Stimulated activated CD4-positive, alpha-beta T cell treated with anti-CD3 and anti-CD28 coated beads, TNF-alpha, amount 100 ng/mL, for 4 hours (primary cell): Measurements from ENCODE around the gene ELN.
A peak's percentile ranks its signal among the peaks of the same experiment; 100 is the strongest.

ENCODE experiments used
- DNase-seq, 3 experiments: peaks; one replicate each; pipeline ENCODE4 v3.0.0-alpha.2; 2020; ENCODE audit warnings: low read depth in 3 of 3

Gene ELN

DNA sequence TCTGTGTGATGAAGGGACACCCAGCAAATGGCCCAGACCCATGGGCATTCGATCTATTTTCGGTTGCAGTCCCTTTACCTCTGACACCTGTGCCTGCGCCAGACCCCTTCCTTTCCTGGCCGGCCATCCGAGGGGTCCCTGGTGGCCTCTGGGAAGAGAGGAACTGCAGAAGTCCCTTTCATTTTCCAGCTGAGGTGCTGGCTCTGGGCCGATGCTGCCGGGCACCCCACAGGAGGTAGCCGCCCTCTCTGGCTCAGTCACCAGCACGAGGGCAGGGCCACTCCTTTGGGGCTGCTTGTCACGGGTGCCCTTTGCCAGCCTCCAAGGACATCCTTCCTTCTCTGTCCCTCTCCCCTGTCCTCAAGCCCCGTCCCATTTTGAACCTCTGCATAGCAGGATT is 4.2 kb upstream of the ELN start:
- DNase-seq = no peak

DNA sequence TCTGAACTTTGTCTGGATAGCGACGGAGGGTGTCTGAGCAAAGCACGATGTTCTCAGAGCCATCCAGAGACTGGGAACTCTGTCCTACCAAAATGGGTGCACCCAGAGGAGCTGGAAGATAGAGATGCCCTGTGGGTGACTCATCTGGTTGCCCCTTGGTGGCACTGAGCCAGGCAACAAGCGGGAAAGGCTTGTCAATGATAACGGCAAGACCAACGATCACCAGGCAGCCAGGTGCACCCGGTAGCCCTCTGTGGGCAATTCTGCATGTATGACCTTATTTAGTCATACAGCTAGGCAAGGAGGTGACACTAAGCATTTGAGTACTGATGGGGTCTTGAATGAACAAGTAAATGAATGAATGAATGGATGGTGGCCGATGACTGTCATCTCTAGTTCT is 2.8 kb upstream of the ELN start:
- DNase-seq = no peak

DNA sequence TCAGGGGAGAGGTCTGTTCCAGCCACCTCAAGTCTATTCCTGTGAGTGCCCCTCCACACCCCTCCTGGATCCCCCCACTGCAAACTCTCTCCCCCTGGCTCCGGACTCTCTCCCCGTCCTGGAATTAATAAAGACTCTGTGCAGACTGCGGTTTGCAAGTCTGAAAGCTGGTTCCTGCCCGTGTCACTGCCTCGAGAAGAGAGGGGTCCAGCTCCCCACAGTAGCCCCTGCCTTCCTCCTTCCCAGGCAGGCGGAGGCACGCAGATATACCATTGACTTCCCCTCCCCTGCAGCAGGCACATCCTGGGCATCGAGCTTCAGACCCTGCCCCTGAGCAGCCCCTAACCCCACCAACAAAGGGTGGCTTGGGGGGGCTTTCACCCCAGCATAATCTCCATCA is 2.2 kb upstream of the ELN start:
- no peak for DNase-seq

GRCh38 chr7:74026406-74026902 is 1.5 kb upstream of the ELN start:
- DNase-seq = no peak

DNA sequence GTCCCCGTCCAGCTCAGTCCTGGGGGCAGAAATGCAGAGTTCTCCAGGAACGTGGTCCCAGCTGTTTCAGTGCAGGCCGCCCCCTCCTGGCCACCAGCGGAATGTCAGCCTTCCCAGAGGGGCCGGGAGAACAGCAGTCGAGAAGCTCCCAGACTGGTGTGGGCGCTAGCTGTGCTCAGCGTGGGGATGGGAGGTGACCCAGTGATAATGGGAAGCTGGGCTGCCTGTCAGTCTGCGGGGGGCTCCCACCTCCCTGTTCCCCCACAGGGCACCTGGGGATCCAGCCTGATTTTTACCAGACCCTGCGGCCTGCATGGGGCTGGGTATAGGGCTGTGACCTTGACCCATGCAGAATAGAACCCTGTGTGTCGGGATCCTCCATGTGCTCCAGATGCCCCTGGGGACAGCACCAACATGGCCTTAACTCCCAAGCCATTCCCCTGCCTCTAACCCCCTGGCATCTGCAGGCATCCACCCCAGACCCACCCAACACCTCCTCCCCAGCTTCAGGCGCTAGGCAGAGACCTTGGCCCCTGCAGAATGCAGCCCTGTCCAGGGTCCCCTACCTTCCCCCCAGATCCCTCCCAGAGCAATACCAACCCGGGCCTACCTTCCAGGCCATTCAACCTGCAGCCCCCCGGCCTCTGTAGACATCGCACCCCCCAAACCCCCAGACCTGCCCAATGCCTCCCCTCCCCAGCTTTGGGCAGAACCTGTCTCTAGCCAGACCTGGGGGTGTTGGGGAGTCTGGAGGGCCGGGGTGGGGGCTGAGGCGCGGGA is 880 bp upstream of the ELN start:
- peak; percentile 32 to 42 (median 41) for DNase-seq

DNA sequence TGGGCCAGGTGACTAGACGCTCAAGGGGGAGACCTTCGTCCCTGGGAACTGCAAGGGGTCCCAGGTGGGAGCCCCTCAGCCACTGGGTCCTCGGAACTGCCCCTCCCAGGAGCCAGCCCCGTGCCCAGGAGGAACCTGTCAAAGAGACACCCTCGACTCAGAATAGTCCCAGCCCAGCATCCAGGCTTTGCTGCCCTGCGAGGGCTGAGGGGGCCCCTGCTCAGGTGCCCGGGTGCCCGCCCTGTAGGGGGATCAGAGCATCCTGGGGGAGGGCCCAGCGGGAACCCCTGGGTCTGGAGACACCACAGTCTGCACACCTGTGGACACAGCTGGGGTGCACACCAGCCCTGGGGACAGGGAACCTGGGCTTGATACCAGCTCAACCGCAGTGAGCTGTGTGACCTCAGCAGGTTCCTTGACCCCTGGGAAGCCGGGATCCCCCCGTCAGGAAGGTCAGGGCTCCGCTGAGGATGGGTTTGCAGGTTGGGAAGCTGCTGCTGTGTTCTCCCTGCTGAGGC is 407 bp downstream of the ELN start:
- DNase-seq = no peak

GRCh38 chr7:74029089-74029785 is 1.3 kb downstream of the ELN start:
- DNase-seq = no peak

- DNase-seq = no peak
These were observed 2.0 kb downstream of the ELN start for GRCh38 chr7:74029991-74030415.

DNA sequence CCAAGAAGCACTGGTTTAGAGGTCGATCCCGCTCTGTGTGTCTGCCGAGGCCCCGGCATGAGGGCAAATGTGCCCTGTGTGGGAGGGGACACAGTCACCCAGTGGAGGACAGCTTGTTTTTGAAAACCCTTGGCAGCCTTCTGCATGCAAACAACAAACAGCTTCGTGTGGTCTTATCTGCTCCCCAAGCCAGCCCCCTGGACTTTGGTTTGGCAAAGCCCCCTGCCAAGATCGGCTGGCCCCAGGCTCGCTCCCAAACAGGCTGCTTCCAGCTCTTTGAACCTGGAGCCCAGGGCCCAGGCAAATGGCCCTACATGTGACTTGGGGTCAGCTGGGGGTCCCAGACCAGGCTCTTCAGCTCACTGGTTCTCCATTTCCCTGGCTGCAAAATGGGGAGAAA is 2.9 kb downstream of the ELN start:
- no peak for DNase-seq

DNA sequence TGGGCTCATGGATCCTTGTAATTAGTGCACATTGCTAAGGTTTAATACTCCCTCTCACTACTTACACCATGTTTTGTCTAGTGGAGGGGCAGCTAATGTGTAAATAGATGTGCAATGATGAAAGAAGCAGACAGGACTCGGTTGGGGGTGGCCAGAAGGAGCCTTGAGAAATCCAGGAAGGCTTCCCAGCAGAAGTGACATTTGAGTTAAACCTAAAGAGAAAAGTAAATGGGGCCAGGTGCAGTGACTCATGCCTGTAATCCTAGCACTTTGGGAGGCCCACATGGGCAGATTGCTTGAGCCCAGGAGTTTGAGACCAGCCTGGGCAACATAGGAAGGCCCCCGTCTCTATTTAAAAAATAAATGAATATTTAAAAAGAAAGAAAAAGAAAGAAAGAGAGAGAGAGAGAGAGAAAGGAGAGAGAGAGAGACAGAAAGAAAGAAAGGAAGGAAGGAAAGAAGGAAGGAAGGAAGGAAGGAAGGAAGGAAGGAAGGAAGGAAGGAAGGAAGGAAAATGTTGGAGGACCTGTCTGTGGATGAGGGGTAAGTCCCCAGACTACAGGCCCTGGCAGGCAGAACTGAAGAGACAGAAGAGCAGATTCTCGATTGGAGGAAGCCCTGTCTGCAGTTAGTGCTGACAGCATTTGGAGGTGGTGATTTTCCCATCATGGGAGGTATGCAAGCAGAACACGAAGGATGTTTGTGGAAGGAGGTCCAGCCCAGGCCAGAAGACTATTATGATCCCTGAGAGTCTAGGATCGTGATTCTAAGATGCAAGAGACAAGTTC is 3.6 kb downstream of the ELN start:
- no peak for DNase-seq

DNA sequence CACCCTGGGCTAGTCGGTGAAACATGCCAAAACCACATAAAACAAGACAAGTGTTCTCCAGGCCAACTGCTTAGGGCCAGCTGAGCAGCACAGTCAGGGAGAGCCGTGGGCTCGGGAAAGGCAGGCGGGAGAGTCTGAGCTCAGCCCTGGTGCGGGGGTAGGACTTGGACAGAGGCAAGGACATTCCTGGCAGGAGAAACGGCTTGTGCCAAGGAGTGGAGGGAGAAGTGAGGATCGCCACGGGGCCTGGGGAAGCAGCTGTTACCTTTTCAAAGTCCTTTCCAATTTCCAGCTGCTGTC is 4.2 kb downstream of the ELN start:
- no peak for DNase-seq

DNA sequence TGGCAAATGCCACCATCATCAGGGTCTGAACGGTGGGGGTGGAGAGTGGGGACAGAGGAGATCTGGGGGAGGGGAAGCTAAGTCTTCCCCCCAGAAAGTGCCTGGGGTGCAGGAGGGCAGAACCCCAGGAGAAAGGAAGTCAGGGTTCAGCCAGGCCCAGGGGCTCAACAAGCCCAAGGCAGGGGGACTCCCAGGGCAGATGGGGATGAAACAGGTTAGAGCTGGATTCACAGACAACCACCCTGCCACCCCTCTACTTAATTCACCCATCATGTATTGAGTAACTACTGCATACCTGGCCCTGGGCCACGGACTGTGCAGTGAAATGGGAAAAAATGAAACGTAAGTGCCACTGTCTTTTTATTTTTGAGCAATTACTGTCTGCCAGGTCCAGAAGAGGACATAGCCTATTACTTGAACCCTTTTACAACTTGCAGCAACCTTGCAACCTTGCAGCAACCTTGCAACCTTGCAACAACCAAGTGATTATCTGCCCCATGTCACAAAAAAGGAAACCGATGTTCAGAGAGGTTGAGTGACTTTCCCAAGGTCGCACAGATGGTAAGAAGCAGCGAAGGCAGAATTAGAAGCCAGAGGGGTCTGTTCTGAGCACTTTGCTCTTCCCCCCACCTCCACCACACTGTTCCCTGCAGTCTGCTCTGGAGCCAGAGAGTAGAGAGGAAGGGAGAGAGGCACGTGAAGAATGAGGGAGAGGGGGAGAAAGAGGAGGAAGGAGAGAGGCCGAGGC is 4.8 kb downstream of the ELN start:
- DNase-seq = no peak

DNA sequence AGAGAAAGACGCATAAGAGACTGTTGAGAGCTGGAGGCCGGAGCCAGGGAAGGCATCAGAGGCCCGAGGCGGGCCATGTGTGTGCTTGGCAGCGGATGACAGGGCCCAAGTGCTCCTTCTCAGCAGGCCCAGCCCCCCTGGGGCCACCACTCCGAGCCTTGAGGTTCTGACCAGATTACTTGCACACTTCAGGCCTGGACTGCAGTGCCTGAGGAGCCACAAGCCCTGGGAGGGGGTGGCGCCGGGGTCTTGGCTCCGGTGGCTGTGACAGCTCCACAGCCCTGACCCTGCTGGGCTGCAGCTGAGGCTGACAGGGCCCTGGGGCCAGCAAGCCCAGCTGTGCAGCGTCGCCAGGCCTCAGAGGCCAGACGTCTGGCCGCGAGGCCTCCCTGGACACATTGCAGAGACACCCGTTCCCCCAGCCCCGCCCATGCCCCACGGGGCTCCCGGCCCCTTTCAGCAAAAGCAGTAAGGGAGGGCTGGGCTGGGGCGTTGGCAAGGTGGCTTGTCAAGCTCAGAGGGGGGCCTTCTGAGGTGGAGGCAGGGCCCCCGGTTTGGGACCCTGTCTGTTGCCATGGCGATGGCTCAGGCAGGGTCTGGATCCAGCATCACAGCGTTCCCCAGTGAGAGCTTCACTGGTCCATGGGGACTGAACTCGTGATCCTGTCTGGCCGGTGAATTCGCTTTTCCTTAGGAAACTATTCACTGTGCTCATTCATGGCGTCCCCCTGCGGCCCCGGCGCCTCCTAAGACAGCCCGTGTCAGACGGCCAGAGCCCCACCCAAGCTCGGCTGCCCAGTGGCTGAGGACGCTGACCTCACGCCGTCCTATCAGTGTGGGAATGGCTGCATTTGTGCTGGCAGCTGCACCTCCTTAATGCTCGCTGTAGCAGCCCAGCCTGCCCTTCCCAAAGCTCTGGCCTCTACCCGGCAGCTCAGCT is 5.7 kb downstream of the ELN start:
- no peak for DNase-seq

- no peak for DNase-seq
These were observed 9.6 kb downstream of the ELN start for GRCh38 chr7:74037609-74038008.

DNA sequence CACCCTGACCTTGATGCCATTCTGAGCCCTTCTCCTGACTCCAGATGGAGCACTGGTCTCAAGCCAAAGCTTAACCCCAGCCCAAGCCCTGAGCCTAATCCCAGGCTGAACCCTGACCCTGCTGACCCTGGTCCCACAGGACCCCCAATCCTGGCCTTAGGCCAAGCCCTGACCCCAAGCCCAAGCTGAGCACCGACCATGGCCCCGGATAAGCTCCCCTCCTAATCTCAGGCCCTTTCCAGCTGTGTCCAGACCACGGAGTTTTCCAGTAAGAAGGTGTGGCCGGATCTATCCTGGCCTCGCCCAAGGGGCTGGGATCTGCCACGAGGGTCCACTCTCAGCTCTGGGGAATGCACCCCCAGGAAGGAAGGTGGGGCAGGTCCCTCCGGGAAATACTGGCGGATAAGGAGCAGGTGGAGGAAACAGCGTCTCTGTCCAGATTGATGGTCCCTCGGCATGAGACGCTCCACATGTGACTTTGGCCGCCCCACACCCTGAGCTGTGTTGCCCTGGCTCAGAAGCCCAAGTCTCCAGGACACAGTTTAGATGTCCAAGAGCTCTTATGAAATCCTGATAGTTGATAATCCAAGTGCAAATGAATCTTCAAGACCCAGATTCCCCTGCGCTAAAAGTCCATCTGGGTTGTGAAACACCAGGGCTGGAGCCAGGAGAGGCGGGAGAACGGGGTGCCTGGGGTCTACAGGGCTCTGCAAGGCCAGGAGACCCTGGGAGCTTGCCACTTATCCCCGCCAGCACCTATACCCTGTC is 10.4 kb downstream of the ELN start:
- DNase-seq = no peak

- DNase-seq = no peak
These were observed 11.4 kb downstream of the ELN start for GRCh38 chr7:74039337-74039736.

GRCh38 chr7:74040101-74040790 is 12.3 kb downstream of the ELN start:
- no peak for DNase-seq

DNA sequence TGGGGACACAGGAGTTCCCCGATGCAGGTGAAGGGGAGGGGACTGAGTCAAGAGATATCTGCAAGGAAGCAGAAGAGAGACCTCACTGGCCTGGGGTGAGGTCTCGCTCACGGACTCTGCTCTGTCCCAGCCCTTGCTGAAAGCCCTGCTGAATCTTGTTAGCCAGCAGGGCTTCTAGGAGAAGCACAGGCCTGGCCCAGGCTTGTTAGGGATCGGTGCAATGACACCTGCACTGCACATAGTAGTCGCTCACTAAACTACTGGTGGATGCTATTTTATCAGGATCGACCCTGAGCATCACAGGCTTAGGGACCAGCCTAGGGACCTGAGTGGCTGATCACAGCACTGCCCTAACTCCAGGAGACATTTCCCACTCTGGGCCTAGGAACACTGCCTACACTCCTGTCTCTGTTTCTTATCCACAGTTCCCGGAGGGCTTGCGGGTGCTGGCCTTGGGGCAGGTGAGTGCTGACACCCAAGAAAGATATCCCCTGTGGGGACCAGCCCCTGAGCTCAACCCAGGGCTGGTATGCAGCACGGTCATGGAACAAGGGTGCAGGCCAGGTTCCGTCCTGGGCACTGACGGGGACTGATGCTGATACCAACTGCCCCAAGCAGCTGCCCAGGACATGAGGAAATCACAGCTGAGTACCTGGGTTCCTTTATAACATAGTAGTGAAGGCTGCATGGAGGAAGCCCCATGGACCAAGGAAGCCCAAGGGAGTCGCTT is 13.0 kb downstream of the ELN start:
- DNase-seq = no peak
